Suprapubic skin (tissue), 4 donors: ENCODE measurements around the gene LPIN3. TPM values are rescaled to one million over a fixed set of nuclear protein-coding genes. Genes with fewer than 3 reads are reported as not detected.
A peak's percentile ranks its signal among the peaks of the same experiment; 100 is the strongest.

Experiments used
- DNase-seq, 2 donors: peaks; one replicate each; pipeline ENCODE4 v3.0.0-alpha.2; 2019; ENCODE audit warnings: low spot score in 2 of 2
- H3K27ac ChIP-seq: fragments of 200-600 bp; sonication (generic); one replicate; pipeline ENCODE4 v1.5.1; 2019
- H3K27me3 ChIP-seq: fragments of 200-600 bp; sonication (generic); one replicate; pipeline ENCODE4 v1.5.1; 2019
- H3K36me3 ChIP-seq: fragments of 200-600 bp; sonication (generic); one replicate; pipeline ENCODE4 v1.5.1; 2019
- H3K4me1 ChIP-seq: fragments of 200-600 bp; sonication (generic); one replicate; pipeline ENCODE4 v1.5.1; 2019
- H3K4me3 ChIP-seq: fragments of 200-600 bp; sonication (generic); one replicate; pipeline ENCODE4 v1.5.1; 2019; ENCODE audit warnings: mild to moderate bottlenecking
- H3K9me3 ChIP-seq: fragments of 200-600 bp; sonication (generic); one replicate; pipeline ENCODE4 v1.5.1; 2019
- CTCF ChIP-seq, 2 donors: fragments of 200-600 bp in 1 of 2; fragments of 450-650 bp in 1 of 2; sonication (generic) in 1 of 2; IDR thresholded peaks; one replicate each; pipeline ENCODE4 v1.5.1; 2016 to 2019; ENCODE audit warnings: antibody characterized with exemption in 2 of 2, mild to moderate bottlenecking in 1 of 2, moderate library complexity in 1 of 2
- EP300 ChIP-seq: sonication (generic); formaldehyde crosslinking; IDR thresholded peaks from one replicate; pipeline ENCODE4 v1.6.1; 2017; ENCODE audit warnings: antibody characterized with exemption
- POLR2A ChIP-seq, 2 donors: fragments of 450-650 bp; IDR thresholded peaks; one replicate each; pipeline ENCODE4 v1.6.1; 2017; ENCODE audit warnings: antibody characterized with exemption in 2 of 2, mild to moderate bottlenecking in 2 of 2, moderate library complexity in 2 of 2
- POLR2AphosphoS5 ChIP-seq, 3 donors: sonication (generic); formaldehyde crosslinking; IDR thresholded peaks; one replicate each; pipeline ENCODE4 v1.6.1; 2017; ENCODE audit warnings: antibody characterized with exemption in 3 of 3
- WGBS: methylation state at CpG from one replicate; pipeline ENCODE4 v1.1.5; 2018; 5-methylcytosine and 5-hydroxymethylcytosine counted together
- total RNA-seq, 4 donors: library from RNA; depleted of rRNA; stranded (reverse); fragments of >200 nt; gene quantifications; one replicate each; pipeline ENCODE4 v1.1.0, GENCODE V29; 2016

Gene LPIN3, protein sequence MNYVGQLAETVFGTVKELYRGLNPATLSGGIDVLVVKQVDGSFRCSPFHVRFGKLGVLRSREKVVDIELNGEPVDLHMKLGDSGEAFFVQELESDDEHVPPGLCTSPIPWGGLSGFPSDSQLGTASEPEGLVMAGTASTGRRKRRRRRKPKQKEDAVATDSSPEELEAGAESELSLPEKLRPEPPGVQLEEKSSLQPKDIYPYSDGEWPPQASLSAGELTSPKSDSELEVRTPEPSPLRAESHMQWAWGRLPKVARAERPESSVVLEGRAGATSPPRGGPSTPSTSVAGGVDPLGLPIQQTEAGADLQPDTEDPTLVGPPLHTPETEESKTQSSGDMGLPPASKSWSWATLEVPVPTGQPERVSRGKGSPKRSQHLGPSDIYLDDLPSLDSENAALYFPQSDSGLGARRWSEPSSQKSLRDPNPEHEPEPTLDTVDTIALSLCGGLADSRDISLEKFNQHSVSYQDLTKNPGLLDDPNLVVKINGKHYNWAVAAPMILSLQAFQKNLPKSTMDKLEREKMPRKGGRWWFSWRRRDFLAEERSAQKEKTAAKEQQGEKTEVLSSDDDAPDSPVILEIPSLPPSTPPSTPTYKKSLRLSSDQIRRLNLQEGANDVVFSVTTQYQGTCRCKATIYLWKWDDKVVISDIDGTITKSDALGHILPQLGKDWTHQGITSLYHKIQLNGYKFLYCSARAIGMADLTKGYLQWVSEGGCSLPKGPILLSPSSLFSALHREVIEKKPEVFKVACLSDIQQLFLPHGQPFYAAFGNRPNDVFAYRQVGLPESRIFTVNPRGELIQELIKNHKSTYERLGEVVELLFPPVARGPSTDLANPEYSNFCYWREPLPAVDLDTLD
- 100 to 1,000 TPM in 1 of 4 donors, 10 to 100 TPM in 3; 74.6 to 213 (median 85.2) TPM for total RNA-seq

- 7% methylated on average over 32 of the region's 33 CpGs for WGBS
- peak; percentile 94 for DNase-seq
- Histone ChIP-seq H3K4me1 (peaks cover 48% of the 10 kb centered on the region), H3K27me3 (no peaks in the 10 kb centered on the region), H3K4me3 (peak within 1 kb of the TSS; percentile 56), H3K9me3 (no peaks in the 10 kb centered on the region), H3K36me3 (peaks cover under 1% of the 10 kb centered on the region), H3K27ac (peak within 1 kb of the TSS; percentile 90)
- TF ChIP-seq POLR2AphosphoS5 (IDR thresholded peaks at IDR 0.05) (peak in 1 of 3 donors; percentile 31), POLR2A (IDR thresholded peaks at IDR 0.05) (peak in 1 of 2 donors; percentile 31), EP300 (no peak), CTCF (IDR thresholded peaks at IDR 0.05) (peak in 1 of 2 donors; percentile 16)
Observed at GRCh38 chr20:41340327-41341055, at the start of gene LPIN3. Gene LPIN3 (plus strand): TSS chr20:41340821. CDS start chr20:41345804, 4,983 bp downstream.

GRCh38 chr20:41293269-41294037, 47.2 kb upstream of the LPIN3 start:
- DNase-seq, result no peak
- no peak for TF ChIP-seq POLR2A (IDR thresholded peaks at IDR 0.05)
- no peak for TF ChIP-seq POLR2AphosphoS5 (IDR thresholded peaks at IDR 0.05)
- no peak for TF ChIP-seq EP300
- no peak for TF ChIP-seq CTCF (IDR thresholded peaks at IDR 0.05)
- 60% methylated on average over 2 of the region's 2 CpGs for WGBS
- Histone ChIP-seq H3K9me3 (no peaks in the 10 kb centered on the region), H3K27me3 (no peaks in the 10 kb centered on the region), H3K27ac (peak overlapping the region; percentile 56), H3K36me3 (no peaks in the 10 kb centered on the region), H3K4me1 (peaks cover 9% of the 10 kb centered on the region), H3K4me3 (no peak overlapping the region)

DNA sequence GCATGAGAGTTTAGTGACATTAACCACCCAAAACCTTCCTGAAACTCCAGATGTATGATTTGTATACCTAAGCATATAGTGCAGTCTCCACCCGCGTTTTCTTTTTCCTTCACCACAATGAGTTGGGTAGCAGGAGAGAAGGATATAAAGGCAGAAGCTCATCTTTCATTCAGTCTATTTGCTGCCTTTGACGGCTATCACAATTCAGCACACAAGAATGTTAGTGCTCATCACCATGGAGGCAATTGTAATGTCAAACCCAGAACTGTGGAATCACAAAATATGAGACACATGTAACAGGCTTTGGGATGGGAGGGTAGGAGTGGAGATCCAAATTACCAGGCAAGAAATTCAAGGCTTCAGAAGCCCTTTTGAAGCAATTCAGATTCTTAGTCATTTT, 40.7 kb upstream of the LPIN3 start:
- Histone ChIP-seq H3K9me3 (no peaks in the 10 kb centered on the region), H3K36me3 (no peaks in the 10 kb centered on the region), H3K4me3 (no peak overlapping the region), H3K27me3 (no peaks in the 10 kb centered on the region), H3K4me1 (peaks cover 7% of the 10 kb centered on the region), H3K27ac (no peak overlapping the region)
- TF ChIP-seq POLR2AphosphoS5 (IDR thresholded peaks at IDR 0.05), result no peak
- TF ChIP-seq POLR2A (IDR thresholded peaks at IDR 0.05), result no peak
- TF ChIP-seq CTCF (IDR thresholded peaks at IDR 0.05), result no peak
- TF ChIP-seq EP300, result no peak
- no peak for DNase-seq
- WGBS, result 78% methylated on average over 3 of the region's 3 CpGs

GRCh38 chr20:41300383-41300782, 40.2 kb upstream of the LPIN3 start:
- TF ChIP-seq EP300 (no peak), POLR2AphosphoS5 (IDR thresholded peaks at IDR 0.05) (no peak), POLR2A (IDR thresholded peaks at IDR 0.05) (no peak), CTCF (IDR thresholded peaks at IDR 0.05) (no peak)
- Histone ChIP-seq H3K4me3 (no peak overlapping the region), H3K27me3 (no peaks in the 10 kb centered on the region), H3K9me3 (no peaks in the 10 kb centered on the region), H3K27ac (no peak overlapping the region), H3K36me3 (no peaks in the 10 kb centered on the region), H3K4me1 (peaks cover 7% of the 10 kb centered on the region)
- 80% methylated on average over 3 of the region's 3 CpGs for WGBS
- DNase-seq, result no peak
